IMR-90 (cell line): ENCODE results near the gene BLTP3B.
"Not testable (repeated sequence)": the region's sequence is repeated elsewhere in the genome, so short reads cannot be mapped to it uniquely, and the experiment has no call there.

Source experiments
- BHLHE40 ChIP-seq: fragments of 150-350 bp; IDR thresholded peaks from 2 replicates; pipeline ENCODE4 v1.6.1; 2016; ENCODE audit warnings: mild to moderate bottlenecking, low read depth, low read length
- CTCF ChIP-seq: conservative IDR thresholded peaks from 2 replicates; pipeline ENCODE4 v1.5.1; 2012; ENCODE audit warnings: mild to moderate bottlenecking, low read depth, low read length, improper control_type of control experiment
- MAZ ChIP-seq: IDR thresholded peaks from 2 replicates; pipeline ENCODE4 v1.6.1; 2012; ENCODE audit warnings: low read depth, mild to moderate bottlenecking, low read length, improper control_type of control experiment, moderate library complexity, borderline replicate concordance
- RAD21 ChIP-seq: IDR thresholded peaks from 2 replicates; pipeline ENCODE4 v1.6.1; 2012; ENCODE audit warnings: low read length, improper control_type of control experiment
- TF ChIP-seq, protein P1 (sequence below): fragments of 150-350 bp; IDR thresholded peaks from 2 replicates; pipeline ENCODE4 v1.6.1; 2017; ENCODE audit warnings: mild to moderate bottlenecking, antibody characterized with exemption, low read length, low read depth

DNA sequence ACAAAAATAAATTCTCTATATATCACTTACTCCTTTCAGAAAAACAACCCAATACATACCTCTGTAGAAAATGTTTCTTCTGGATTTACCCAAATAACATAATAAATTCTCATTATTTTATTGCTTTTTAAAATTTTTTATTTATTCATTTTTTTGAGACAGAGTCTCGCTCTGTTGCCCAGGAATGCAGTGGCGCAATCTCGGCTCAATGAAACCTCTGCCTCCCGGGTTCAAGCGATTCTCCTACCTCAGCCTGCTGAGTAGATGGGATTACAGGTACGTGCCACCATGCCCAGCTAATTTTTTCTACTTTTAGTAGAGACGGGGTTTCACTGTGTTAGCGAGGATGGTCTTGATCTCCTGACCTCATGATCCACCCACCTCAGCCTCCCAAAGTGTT is 33.8 kb upstream of the BLTP3B start:
- not testable (repeated sequence) for TF ChIP-seq CTCF, BHLHE40, RAD21, MAZ
- TF ChIP-seq, protein P1, sequence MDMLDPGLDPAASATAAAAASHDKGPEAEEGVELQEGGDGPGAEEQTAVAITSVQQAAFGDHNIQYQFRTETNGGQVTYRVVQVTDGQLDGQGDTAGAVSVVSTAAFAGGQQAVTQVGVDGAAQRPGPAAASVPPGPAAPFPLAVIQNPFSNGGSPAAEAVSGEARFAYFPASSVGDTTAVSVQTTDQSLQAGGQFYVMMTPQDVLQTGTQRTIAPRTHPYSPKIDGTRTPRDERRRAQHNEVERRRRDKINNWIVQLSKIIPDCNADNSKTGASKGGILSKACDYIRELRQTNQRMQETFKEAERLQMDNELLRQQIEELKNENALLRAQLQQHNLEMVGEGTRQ = not testable (repeated sequence)
